H9 (cell line): ENCODE measurements around the gene CYSTM1. TPM values are rescaled to one million over a fixed set of nuclear protein-coding genes. Genes with fewer than 3 reads are reported as not detected.

Experiments
- DNase-seq: peaks from one replicate; pipeline ENCODE4 v3.0.0-alpha.2; 2017
- H2AFZ ChIP-seq: one replicate; pipeline ENCODE4 v1.6.1; 2013; ENCODE audit warnings: mild to moderate bottlenecking, low read length, control low read depth, moderate library complexity
- H2AK5ac ChIP-seq: 2 replicates; pipeline ENCODE4 v1.6.1; 2013; ENCODE audit warnings: low read length, control low read depth, mixed read lengths; ENCODE audit not compliant: insufficient read length
- H2BK120ac ChIP-seq: one replicate; pipeline ENCODE4 v1.6.1; 2013; ENCODE audit warnings: low read depth, mild to moderate bottlenecking, low read length, control low read depth, inconsistent platforms; ENCODE audit not compliant: poor library complexity, severe bottlenecking
- H2BK12ac ChIP-seq: 2 replicates; pipeline ENCODE4 v1.6.1; 2013; ENCODE audit warnings: low read length, control low read depth, mixed read lengths, low read depth; ENCODE audit not compliant: insufficient read length
- H2BK15ac ChIP-seq: 2 replicates; pipeline ENCODE4 v1.6.1; 2013; ENCODE audit warnings: low read depth, low read length, control low read depth
- H2BK20ac ChIP-seq: one replicate; pipeline ENCODE4 v1.6.1; 2013; ENCODE audit warnings: low read depth, mild to moderate bottlenecking, low read length, control low read depth, inconsistent platforms; ENCODE audit not compliant: poor library complexity, severe bottlenecking
- H2BK5ac ChIP-seq: 2 replicates; pipeline ENCODE4 v1.6.1; 2013; ENCODE audit warnings: low read length, control low read depth, mixed read lengths; ENCODE audit not compliant: insufficient read length
- H3K14ac ChIP-seq: 2 replicates; pipeline ENCODE4 v1.6.1; 2013; ENCODE audit warnings: low read length, control low read depth; ENCODE audit not compliant: insufficient read depth
- H3K18ac ChIP-seq: 2 replicates; pipeline ENCODE4 v1.6.1; 2013; ENCODE audit warnings: low read depth, mild to moderate bottlenecking, mixed read lengths, low read length, control low read depth; ENCODE audit not compliant: insufficient read length
- H3K23ac ChIP-seq: 2 replicates; pipeline ENCODE4 v1.6.1; 2013; ENCODE audit warnings: low read length, control low read depth, mixed read lengths, low read depth; ENCODE audit not compliant: insufficient read length
- H3K23me2 ChIP-seq: 2 replicates; pipeline ENCODE4 v1.6.1; 2013; ENCODE audit warnings: low read depth, mild to moderate bottlenecking, mixed read lengths, low read length, control low read depth; ENCODE audit not compliant: insufficient read length, poor library complexity, severe bottlenecking
- H3K27ac ChIP-seq: 2 replicates; pipeline ENCODE4 v1.5.1; 2013; ENCODE audit warnings: low read length, control low read depth, mixed read lengths, low read depth; ENCODE audit not compliant: insufficient read length
- H3K27me3 ChIP-seq: 2 replicates; pipeline ENCODE4 v1.6.1; 2013; ENCODE audit warnings: low read length, control low read depth, inconsistent platforms; ENCODE audit not compliant: insufficient read depth
- H3K4ac ChIP-seq: 2 replicates; pipeline ENCODE4 v1.6.1; 2013; ENCODE audit warnings: low read depth, mild to moderate bottlenecking, control low read depth, inconsistent platforms, low read length, moderate library complexity
- H3K4me1 ChIP-seq: 2 replicates; pipeline ENCODE4 v1.6.1; 2013; ENCODE audit warnings: low read length, control low read depth, inconsistent platforms; ENCODE audit not compliant: insufficient read depth
- H3K4me2 ChIP-seq: 2 replicates; pipeline ENCODE4 v1.6.1; 2013; ENCODE audit warnings: low read length, control low read depth, mixed read lengths; ENCODE audit not compliant: insufficient read length, insufficient read depth
- H3K56ac ChIP-seq: 2 replicates; pipeline ENCODE4 v1.6.1; 2013; ENCODE audit warnings: low read depth, mild to moderate bottlenecking, mixed read lengths, low read length, control low read depth; ENCODE audit not compliant: insufficient read length
- H3K79me1 ChIP-seq: 2 replicates; pipeline ENCODE4 v1.6.1; 2013; ENCODE audit warnings: low read depth, mild to moderate bottlenecking, moderate library complexity, low read length, control low read depth, inconsistent platforms; ENCODE audit not compliant: insufficient read depth, poor library complexity, severe bottlenecking
- H3K79me2 ChIP-seq: 2 replicates; pipeline ENCODE4 v1.6.1; 2013; ENCODE audit warnings: low read length, control low read depth, inconsistent platforms; ENCODE audit not compliant: insufficient read depth
- H3K9ac ChIP-seq: 2 replicates; pipeline ENCODE4 v1.6.1; 2013; ENCODE audit warnings: low read length, control low read depth, mixed read lengths; ENCODE audit not compliant: insufficient read length; ENCODE audit errors: extremely low read depth
- H3K9me3 ChIP-seq: one replicate; pipeline ENCODE4 v1.6.1; 2013; ENCODE audit warnings: low read depth, low read length, inconsistent platforms; ENCODE audit not compliant: control insufficient read depth
- H3T11ph ChIP-seq: one replicate; pipeline ENCODE4 v1.6.1; 2013; ENCODE audit warnings: mild to moderate bottlenecking, low read length, control low read depth, inconsistent platforms
- H4K20me1 ChIP-seq: one replicate; pipeline ENCODE4 v1.6.1; 2013; ENCODE audit not compliant: control insufficient read depth, insufficient read length, insufficient read depth
- H4K5ac ChIP-seq: 2 replicates; pipeline ENCODE4 v1.6.1; 2013; ENCODE audit warnings: low read depth, mild to moderate bottlenecking, mixed read lengths, low read length, control low read depth; ENCODE audit not compliant: insufficient read length
- H4K8ac ChIP-seq: replicated peaks from 2 replicates; pipeline ENCODE4 v1.6.1; 2013; ENCODE audit warnings: low read length, control low read depth, mixed read lengths, low read depth; ENCODE audit not compliant: insufficient read length
- H4K91ac ChIP-seq: 2 replicates; pipeline ENCODE4 v1.6.1; 2013; ENCODE audit warnings: low read depth, mild to moderate bottlenecking, moderate library complexity, mixed read lengths, low read length, control low read depth; ENCODE audit not compliant: insufficient read length
- H3K27ac Mint-ChIP-seq, 3 experiments: 2 replicates in 2 of 3; 3 replicates in 1 of 3; pipeline ENCODE4 v1.8.0; 2020 to 2021; ENCODE audit warnings: mixed read lengths in 3 of 3, mild to moderate bottlenecking in 1 of 3, moderate library complexity in 1 of 3
- H3K27me3 Mint-ChIP-seq: 2 replicates; pipeline ENCODE4 v1.8.0; 2021; ENCODE audit warnings: low read depth, mild to moderate bottlenecking, moderate library complexity, mixed read lengths
- H3K36me3 Mint-ChIP-seq, 3 experiments: 2 replicates in 2 of 3; 3 replicates in 1 of 3; pipeline ENCODE4 v1.8.0; 2020 to 2021; ENCODE audit warnings: low read depth in 3 of 3, mixed read lengths in 3 of 3; ENCODE audit not compliant: insufficient read depth in 1 of 3
- H3K4me1 Mint-ChIP-seq, 2 experiments: 2 replicates each; pipeline ENCODE4 v1.8.0; 2020; ENCODE audit warnings: mixed read lengths in 2 of 2
- H3K4me3 Mint-ChIP-seq, 2 experiments: 2 replicates in 1 of 2; 3 replicates in 1 of 2; pipeline ENCODE4 v1.8.0; 2020 to 2021; ENCODE audit warnings: mild to moderate bottlenecking in 2 of 2, mixed read lengths in 2 of 2, moderate library complexity in 1 of 2
- H3K9me3 Mint-ChIP-seq, 2 experiments: 2 replicates in 1 of 2; 3 replicates in 1 of 2; pipeline ENCODE4 v1.8.0; 2020; ENCODE audit warnings: mild to moderate bottlenecking in 2 of 2, mixed read lengths in 2 of 2, moderate library complexity in 1 of 2
- CTCF ChIP-seq: fragments of 200-600 bp; sonication (generic); conservative IDR thresholded peaks from 3 replicates; pipeline ENCODE4 v1.8.0; 2021; ENCODE audit warnings: antibody characterized with exemption, mild to moderate bottlenecking
- WGBS: extraction: QIAGEN DNeasy Blood & Tissue Kit; methylation state at CpG from one replicate; pipeline ENCODE4 v1.1.7; 2013; ENCODE audit warnings: missing lambda C conversion rate, low lambda C conversion rate, mixed read lengths; ENCODE audit not compliant: insufficient read length; ENCODE audit errors: extremely low coverage; 5-methylcytosine and 5-hydroxymethylcytosine counted together
- total RNA-seq: library from RNA; stranded (reverse); gene quantifications from 2 replicates; pipeline ENCODE4 v1.2.1, GENCODE V29; 2021

The CYSTM1 gene
- total RNA-seq, 1 experiment from 2014 or later, result 20.6 TPM

GRCh38 chr5:140224658-140225057 is 49.7 kb downstream of the CYSTM1 start:
- H3K27ac ChIP-seq, result no peak overlapping the region
- no peak overlapping the region for H3K56ac ChIP-seq
- no peak overlapping the region for H2AFZ ChIP-seq
- no peaks in the 10 kb centered on the region for H3K23me2 ChIP-seq
- peaks cover 10 to 12% of the 10 kb centered on the region in 2 experiments for H3K4me1 Mint-ChIP-seq
- H3K4me2 ChIP-seq, result no peak overlapping the region
- H2AK5ac ChIP-seq, result no peak overlapping the region
- no peak overlapping the region for H3K9ac ChIP-seq
- H4K91ac ChIP-seq, result no peak overlapping the region
- H3K9me3 Mint-ChIP-seq, result no peaks in the 10 kb centered on the region
- no peak overlapping the region for H3K14ac ChIP-seq
- H3K9me3 ChIP-seq, result no peaks in the 10 kb centered on the region
- H3K79me2 ChIP-seq, result no peaks in the 10 kb centered on the region
- no peak overlapping the region for H3K4ac ChIP-seq
- no peak for DNase-seq
- H2BK120ac ChIP-seq, result no peak overlapping the region
- H3T11ph ChIP-seq, result no peak overlapping the region
- H4K8ac ChIP-seq, result no peak overlapping the region
- no peak overlapping the region for H2BK5ac ChIP-seq
- TF ChIP-seq CTCF, result no peak
- no peak overlapping the region for H3K23ac ChIP-seq
- no peak overlapping the region for H3K27ac Mint-ChIP-seq
- H3K18ac ChIP-seq, result no peak overlapping the region
- H3K27me3 Mint-ChIP-seq, result no peaks in the 10 kb centered on the region
- H3K79me1 ChIP-seq, result no peaks in the 10 kb centered on the region
- H4K5ac ChIP-seq, result no peak overlapping the region
- H3K27me3 ChIP-seq, result no peaks in the 10 kb centered on the region
- no peaks in the 10 kb centered on the region for H3K36me3 Mint-ChIP-seq
- H2BK20ac ChIP-seq, result no peak overlapping the region
- H3K4me1 ChIP-seq, result no peaks in the 10 kb centered on the region; the same call in 1 of the 2 replicates
- no CpG with 5 or more reads among the region's 3 CpGs for WGBS
- H3K4me3 Mint-ChIP-seq, result no peak overlapping the region
- no peak overlapping the region for H2BK15ac ChIP-seq
- no peak overlapping the region for H2BK12ac ChIP-seq
- H4K20me1 ChIP-seq, result no peaks in the 10 kb centered on the region
